Measurements from ENCODE around the gene AGBL4. TPM values are rescaled to one million over a fixed set of nuclear protein-coding genes. Genes with fewer than 3 reads are reported as not detected.

Gene AGBL4
- polyA plus RNA-seq, 3 donors, result 0.05 TPM; not detected in 2

GRCh38 chr1:49694251-49694827 lies 329.4 kb downstream of the AGBL4 start:
- Mint-ChIP-seq H3K27me3 (ENCODE audit: low read depth in 3 of 3) (no peaks in the 10 kb centered on the region), H3K27ac (no peak overlapping the region), H3K36me3 (no peaks in the 10 kb centered on the region), H3K4me3 (no peak overlapping the region), H3K9me3 (peaks cover 2 to 7% (median 6%) of the 10 kb centered on the region in 7 donors), H3K4me1 (no peaks in the 10 kb centered on the region)
- H3K79me2 ChIP-seq (ENCODE audit: insufficient read depth, low read length), result no peaks in the 10 kb centered on the region
- no peaks in the 10 kb centered on the region for H4K20me1 ChIP-seq (ENCODE audit: insufficient read depth, low read length)
- TF ChIP-seq CTCF (IDR thresholded peaks at IDR 0.05), result no peak
- 80% methylated on average over 1 of the region's 4 CpGs for WGBS (ENCODE audit: insufficient coverage)
- no peaks in the 10 kb centered on the region for H3K27me3 ChIP-seq (ENCODE audit: control insufficient read depth in 2 of 2, insufficient read depth in 2 of 2, low read length in 2 of 2)
- H3K9me3 ChIP-seq (replicated peaks in 1 of 2; ENCODE audit: control insufficient read depth in 1 of 2, insufficient read depth in 1 of 2, low read length in 2 of 2), result peaks cover 6 to 7% of the 10 kb centered on the region in 2 donors
- H3K9ac ChIP-seq (ENCODE audit: insufficient read depth, low read length, poor library complexity, severe bottlenecking), result no peak overlapping the region
- no peak for DNase-seq
- H3K4me3 ChIP-seq (replicated peaks in 1 of 3; ENCODE audit: low read depth in 2 of 3, low read length in 3 of 3), result no peak overlapping the region
- no peaks in the 10 kb centered on the region for H3K36me3 ChIP-seq (replicated peaks in 1 of 2; ENCODE audit: control insufficient read depth in 1 of 2, insufficient read depth in 2 of 2, low read length in 2 of 2)
- no peak overlapping the region for H2AFZ ChIP-seq (ENCODE audit: insufficient read depth, low read depth, low read length, poor library complexity, severe bottlenecking)
- intact Hi-C loops (cut with micrococcal nuclease), result no loop called here
- no peak overlapping the region for H3K27ac ChIP-seq (ENCODE audit: low read depth in 1 of 2, low read length in 2 of 2)
- no peaks in the 10 kb centered on the region for H3K4me1 ChIP-seq (ENCODE audit: control insufficient read depth in 1 of 2, insufficient read depth in 2 of 2, low read length in 2 of 2)
- no peak overlapping the region for H3K4me2 ChIP-seq (replicated peaks; ENCODE audit: extremely low read depth, low read length, poor library complexity, severe bottlenecking)

- H3K4me1 ChIP-seq (ENCODE audit: control insufficient read depth in 1 of 2, insufficient read depth in 2 of 2, low read length in 2 of 2), result no peaks in the 10 kb centered on the region
- H2AFZ ChIP-seq (ENCODE audit: insufficient read depth, low read depth, low read length, poor library complexity, severe bottlenecking), result no peak overlapping the region
- intact Hi-C loops (cut with micrococcal nuclease), result no loop called here
- no peaks in the 10 kb centered on the region for H3K79me2 ChIP-seq (ENCODE audit: insufficient read depth, low read length)
- no peak for DNase-seq
- no peaks in the 10 kb centered on the region for H3K27me3 Mint-ChIP-seq (ENCODE audit: low read depth in 3 of 3)
- no peak overlapping the region for H3K4me2 ChIP-seq (replicated peaks; ENCODE audit: extremely low read depth, low read length, poor library complexity, severe bottlenecking)
- H3K9me3 Mint-ChIP-seq, result peaks cover under 1 to 10% (median 4%) of the 10 kb centered on the region in 7 donors
- H3K4me3 ChIP-seq (replicated peaks in 1 of 3; ENCODE audit: low read depth in 2 of 3, low read length in 3 of 3), result no peak overlapping the region
- no peaks in the 10 kb centered on the region for H3K27me3 ChIP-seq (ENCODE audit: control insufficient read depth in 2 of 2, insufficient read depth in 2 of 2, low read length in 2 of 2)
- H3K4me3 Mint-ChIP-seq, result no peak overlapping the region
- no peaks in the 10 kb centered on the region for H3K4me1 Mint-ChIP-seq
- H3K27ac Mint-ChIP-seq, result no peak overlapping the region
- H3K36me3 ChIP-seq (replicated peaks in 1 of 2; ENCODE audit: control insufficient read depth in 1 of 2, insufficient read depth in 2 of 2, low read length in 2 of 2), result no peaks in the 10 kb centered on the region
- 80% methylated on average over 1 of the region's 3 CpGs for WGBS (ENCODE audit: insufficient coverage)
- H3K9ac ChIP-seq (ENCODE audit: insufficient read depth, low read length, poor library complexity, severe bottlenecking), result no peak overlapping the region
- H3K9me3 ChIP-seq (replicated peaks in 1 of 2; ENCODE audit: control insufficient read depth in 1 of 2, insufficient read depth in 1 of 2, low read length in 2 of 2), result peaks cover 4 to 8% of the 10 kb centered on the region in 2 donors
- H3K36me3 Mint-ChIP-seq, result no peaks in the 10 kb centered on the region
- H4K20me1 ChIP-seq (ENCODE audit: insufficient read depth, low read length), result no peaks in the 10 kb centered on the region
- H3K27ac ChIP-seq (ENCODE audit: low read depth in 1 of 2, low read length in 2 of 2), result no peak overlapping the region
- TF ChIP-seq CTCF (IDR thresholded peaks at IDR 0.05), result no peak
These were observed 337.6 kb downstream of the AGBL4 start for GRCh38 chr1:49686107-49686506.
